SU-DHL-6 (cell line): ENCODE results near the gene GARIN6.

Experiments
- EZH2phosphoT487 ChIP-seq: fragments of 200-600 bp; sonication (generic), shearing (Covaris generic); conservative IDR thresholded peaks from 2 replicates; pipeline ENCODE4 v1.6.1; 2018; ENCODE audit warnings: mild to moderate bottlenecking, antibody characterized with exemption, low read length, moderate library complexity, mixed read lengths
- TF ChIP-seq, protein P1 (sequence below): fragments of 200-600 bp; sonication (generic); IDR thresholded peaks from one replicate; pipeline ENCODE4 v1.5.1; 2017; ENCODE audit warnings: antibody characterized with exemption, mild to moderate bottlenecking, low read length, moderate library complexity; ENCODE audit not compliant: insufficient read depth, poor library complexity, severe bottlenecking

DNA sequence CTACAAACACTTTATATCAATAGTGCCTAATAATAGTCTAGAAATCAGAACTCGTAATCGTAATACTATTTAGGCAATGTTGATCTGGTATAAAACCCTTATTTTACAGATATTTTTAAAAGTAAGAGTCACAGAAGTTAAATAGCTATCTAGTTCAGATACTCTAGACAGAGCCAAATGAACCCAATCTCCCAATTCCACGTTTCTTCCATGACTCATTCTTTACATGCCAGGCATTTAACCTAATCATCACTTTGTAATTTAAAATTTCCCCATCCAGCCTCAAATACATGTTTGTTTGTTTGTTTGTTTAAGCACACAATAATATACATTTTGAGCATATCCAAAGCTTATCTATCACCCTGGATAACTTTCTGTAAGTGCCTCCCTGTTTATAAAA lies 36.4 kb upstream of the GARIN6 start:
- TF ChIP-seq, protein P1, sequence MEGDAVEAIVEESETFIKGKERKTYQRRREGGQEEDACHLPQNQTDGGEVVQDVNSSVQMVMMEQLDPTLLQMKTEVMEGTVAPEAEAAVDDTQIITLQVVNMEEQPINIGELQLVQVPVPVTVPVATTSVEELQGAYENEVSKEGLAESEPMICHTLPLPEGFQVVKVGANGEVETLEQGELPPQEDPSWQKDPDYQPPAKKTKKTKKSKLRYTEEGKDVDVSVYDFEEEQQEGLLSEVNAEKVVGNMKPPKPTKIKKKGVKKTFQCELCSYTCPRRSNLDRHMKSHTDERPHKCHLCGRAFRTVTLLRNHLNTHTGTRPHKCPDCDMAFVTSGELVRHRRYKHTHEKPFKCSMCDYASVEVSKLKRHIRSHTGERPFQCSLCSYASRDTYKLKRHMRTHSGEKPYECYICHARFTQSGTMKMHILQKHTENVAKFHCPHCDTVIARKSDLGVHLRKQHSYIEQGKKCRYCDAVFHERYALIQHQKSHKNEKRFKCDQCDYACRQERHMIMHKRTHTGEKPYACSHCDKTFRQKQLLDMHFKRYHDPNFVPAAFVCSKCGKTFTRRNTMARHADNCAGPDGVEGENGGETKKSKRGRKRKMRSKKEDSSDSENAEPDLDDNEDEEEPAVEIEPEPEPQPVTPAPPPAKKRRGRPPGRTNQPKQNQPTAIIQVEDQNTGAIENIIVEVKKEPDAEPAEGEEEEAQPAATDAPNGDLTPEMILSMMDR = no peak
- no peak for TF ChIP-seq EZH2phosphoT487
